ENCODE results near the gene WDR4.
"Not testable (repeated sequence)": the region's sequence is repeated elsewhere in the genome, so short reads cannot be mapped to it uniquely, and the experiment has no call there.

WDR4 gene

DNA sequence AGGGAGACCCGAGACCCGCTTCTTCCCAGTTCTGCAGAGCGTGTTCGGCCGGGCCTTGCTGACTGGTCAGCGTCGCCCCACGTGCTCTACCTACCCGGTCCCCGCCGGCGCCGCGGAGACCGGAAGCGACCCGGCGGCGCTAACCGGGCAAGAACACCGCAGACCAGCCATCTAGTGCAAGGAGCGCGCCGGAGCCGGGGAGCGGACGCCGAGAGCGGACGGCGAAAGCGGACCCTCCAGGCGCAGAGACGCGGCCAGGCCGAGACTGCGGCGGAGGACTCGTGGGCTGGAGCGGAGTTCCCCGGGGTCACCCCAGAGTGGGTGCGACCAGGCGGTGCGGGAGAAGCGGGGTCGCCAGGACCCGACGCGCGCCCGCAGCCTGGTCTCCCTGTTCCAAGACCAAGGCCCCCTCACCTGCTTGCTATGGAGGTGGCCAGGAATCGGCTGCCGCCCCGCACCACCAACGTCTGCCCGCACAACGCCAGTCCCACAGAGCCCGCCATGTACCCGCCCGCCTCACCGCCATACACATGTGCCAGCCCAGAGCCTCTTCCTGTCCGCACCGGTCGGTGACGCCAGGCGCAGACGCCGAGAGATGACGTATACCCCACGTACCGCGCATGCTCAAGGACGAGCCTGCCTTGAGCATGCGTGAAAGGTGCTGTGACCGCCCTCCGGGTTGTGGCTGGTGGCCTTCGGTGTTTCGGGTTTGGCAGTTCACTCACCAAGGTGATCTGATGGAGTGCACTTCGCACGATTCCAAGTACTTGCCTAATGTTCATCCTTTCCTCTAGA, at the start of gene WDR4:
TSS of gene WDR4 (minus strand) at position 547 of the 795 bp plus-strand sequence. CDS start at position 503, 44 bp downstream.
- peak; percentile 91 to 97 for DNase-seq

DNA sequence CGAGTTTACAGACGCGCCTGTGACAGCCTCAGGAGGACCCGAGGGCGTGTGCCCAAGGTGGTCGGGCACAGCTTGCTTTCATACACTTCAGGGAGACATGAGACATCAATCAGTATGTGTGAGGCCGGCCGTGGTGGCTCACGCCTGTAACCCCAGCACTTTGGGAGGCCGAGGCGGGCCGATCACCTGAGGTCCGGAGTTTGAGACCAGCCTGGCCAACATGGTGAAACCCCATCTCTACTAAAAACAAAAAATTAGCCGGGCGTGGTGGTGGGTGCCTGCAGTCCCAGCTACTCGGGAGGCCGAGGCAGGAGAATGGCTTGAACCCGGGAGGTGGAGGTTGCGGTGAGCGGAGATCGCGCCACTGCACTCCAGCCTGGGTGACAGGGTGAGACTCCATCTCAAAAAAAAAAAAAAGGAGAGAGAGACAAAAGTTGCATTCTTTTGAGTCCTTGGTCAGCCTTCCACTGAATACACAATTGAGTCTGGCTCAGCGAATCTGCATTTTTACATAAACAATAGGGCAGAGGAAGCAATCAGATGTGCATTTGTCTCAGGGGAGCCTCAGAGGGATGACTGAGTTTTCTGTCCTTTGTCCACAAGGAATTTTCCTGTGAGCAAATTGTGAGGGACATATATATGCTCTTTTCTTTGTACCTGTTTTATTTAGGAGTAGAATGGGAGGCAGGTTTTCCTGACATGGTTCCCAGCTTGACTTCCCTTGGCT, 48.3 kb upstream of the WDR4 start:
- not testable (repeated sequence) for DNase-seq

- no peak for DNase-seq
Measured at GRCh38 chr21:42925114-42925926, 46.0 kb upstream of the WDR4 start, which contains the start of gene ERVH48-1. Gene ERVH48-1 (minus strand): TSS chr21:42925630. CDS start chr21:42919006, 6,624 bp downstream.

GRCh38 chr21:42924433-42924751, 45.1 kb upstream of the WDR4 start:
- DNase-seq = no peak

GRCh38 chr21:42923553-42924432, 44.5 kb upstream of the WDR4 start:
- peak; percentile 94 to 95 for DNase-seq

DNA sequence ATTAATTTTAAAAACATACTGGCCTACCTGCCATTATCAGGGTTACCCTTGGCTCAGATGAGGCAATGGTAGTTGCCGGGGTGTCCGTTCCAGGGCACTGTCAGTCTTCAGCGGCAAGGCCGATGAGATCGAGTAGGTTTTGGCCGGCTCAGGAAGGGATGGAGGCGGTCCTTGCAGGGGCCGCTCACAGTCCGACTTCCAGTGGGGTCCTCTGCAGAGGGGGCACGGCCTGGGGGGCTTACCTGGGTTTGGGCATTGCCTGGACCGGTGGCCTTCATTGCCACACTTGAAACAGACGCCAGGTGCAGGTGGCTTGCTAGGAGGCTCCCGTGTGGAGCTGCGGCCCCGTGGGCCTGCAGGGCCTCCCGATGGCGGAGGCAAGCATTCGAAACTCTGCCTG, 43.6 kb upstream of the WDR4 start:
- DNase-seq = no peak

GRCh38 chr21:42921927-42922326, 42.6 kb upstream of the WDR4 start:
- DNase-seq = no peak

GRCh38 chr21:42918291-42918690, 39.0 kb upstream of the WDR4 start:
- DNase-seq = no peak

DNA sequence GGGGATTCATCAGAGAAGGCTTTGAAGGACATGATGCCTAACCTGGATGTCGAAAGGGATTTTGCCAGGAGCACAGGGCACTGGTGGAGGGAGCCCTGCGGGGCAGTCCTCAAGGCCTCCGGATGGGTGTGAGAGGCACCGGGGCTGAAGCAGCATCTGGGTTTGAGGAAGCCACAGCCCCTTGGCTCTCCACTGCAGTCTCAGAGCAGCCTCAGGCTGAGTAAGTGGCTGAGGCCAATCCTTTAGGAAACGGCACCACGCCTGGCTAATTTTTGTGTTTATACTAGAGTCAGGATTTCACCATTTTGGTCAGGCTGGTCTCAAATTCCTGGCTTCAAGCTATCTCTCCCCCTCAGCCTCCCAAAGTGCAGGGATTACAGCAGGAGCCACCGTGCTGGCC, 34.1 kb upstream of the WDR4 start:
- DNase-seq = no peak

- DNase-seq = not testable (repeated sequence)
Measured at GRCh38 chr21:42911920-42912319, 32.6 kb upstream of the WDR4 start.

DNA sequence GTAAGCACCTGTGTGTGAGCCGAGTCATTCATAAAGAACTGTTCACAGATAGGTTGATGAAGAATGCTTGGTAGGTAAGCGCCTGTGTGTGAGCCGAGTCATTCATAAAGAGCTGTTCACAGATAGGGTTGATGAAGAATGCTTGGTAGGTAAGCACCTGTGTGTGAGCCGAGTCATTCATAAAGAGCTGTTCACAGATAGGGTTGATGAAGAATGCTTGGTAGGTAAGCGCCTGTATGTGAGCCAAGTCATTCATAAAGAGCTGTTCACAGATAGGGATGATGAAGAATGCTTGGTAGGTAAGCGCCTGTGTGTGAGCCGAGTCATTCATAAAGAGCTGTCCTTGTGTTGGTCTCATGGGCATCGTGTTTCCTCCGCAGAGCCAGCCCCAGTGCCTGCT, 29.1 kb upstream of the WDR4 start:
- DNase-seq = not testable (repeated sequence)

- no peak for DNase-seq
Measured at GRCh38 chr21:42906233-42906632, 26.9 kb upstream of the WDR4 start.

- no peak for DNase-seq
Measured at GRCh38 chr21:42905195-42905594, 25.9 kb upstream of the WDR4 start.

DNA sequence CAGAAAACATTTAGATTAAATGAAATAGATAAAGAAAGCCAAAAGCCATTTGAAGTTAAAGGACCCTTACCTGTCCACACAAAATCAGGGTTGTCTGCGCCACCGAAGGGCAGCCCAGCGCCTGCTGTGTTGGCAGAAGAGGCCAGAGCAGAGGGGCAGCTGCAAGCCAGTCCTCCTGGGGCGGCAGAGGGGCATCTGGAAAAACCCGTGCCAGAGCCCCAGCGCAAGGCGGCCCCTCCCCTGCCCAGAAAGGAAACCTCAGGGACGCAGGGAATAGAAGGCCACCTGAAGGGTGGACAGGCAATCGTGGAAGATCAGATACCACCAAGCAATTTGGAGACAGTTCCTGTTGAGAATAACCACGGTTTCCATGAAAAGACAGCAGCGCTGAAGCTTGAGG, 24.5 kb upstream of the WDR4 start:
- no peak for DNase-seq

GRCh38 chr21:42900446-42900845, 21.1 kb upstream of the WDR4 start:
- DNase-seq = no peak

DNA sequence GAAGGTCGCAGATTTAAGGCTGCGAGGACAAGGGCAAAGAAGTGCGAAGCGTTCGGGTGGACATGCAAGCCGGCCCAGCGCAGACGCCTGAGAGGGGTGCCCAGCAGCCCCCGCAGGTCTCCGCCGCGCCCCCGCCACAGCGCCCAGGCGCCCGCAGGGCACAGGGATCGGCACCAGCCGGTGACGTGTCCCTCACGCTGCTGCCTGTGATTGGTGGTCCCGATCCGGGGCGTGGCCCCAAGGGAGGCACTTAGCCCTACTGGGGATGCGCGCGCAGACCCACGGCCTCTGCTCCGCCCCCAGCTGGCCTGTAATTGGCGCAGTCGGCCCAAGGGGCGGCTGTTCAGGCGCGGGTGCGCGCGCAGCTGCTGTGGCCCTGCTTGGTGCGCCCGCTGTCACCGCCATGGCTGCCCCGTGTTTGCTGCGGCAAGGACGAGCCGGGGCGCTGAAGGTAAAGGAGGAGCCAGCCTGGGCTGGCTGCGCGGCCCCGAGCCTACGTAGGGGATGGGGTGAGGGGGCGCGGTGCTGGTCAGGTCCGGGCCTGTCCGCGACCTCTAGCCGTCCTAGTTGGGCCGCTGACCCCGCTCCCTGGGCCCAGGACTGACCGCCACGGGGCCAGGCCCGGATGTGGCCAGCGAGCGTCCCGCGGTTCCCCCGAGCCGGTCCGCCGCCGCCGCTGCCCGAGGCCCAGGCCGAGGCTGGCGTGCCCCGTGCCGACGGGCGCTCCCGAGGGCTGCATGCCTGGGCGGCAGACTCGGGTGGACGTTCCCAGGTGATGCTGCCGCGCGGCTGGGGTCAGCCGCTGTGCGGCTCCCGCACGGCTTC, 13.8 kb upstream of the WDR4 start, which contains the start of gene NDUFV3:
TSS of gene NDUFV3 (plus strand) at position 379 of the 825 bp plus-strand sequence. CDS start at position 404, 25 bp downstream.
- peak; percentile 93 to 99 for DNase-seq

DNA sequence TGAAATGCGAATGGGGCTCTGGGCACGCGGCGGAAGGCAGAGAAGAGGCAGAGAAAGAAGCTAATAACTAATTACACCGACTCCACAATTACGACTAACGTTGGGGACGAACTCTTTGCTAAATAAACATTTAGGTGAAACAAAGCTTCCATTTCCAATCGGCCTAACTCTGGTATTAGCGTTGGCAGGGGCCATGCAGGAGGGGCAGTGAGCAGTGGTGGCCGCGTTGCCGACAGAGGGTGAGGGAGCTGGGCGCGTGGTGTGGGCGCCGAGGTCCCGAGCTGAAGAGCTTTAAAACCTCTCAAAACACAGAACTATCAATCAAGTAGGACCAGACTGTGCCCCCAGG, 13.2 kb upstream of the WDR4 start:
- peak in 1 of 2 experiments; percentile 80 for DNase-seq

DNA sequence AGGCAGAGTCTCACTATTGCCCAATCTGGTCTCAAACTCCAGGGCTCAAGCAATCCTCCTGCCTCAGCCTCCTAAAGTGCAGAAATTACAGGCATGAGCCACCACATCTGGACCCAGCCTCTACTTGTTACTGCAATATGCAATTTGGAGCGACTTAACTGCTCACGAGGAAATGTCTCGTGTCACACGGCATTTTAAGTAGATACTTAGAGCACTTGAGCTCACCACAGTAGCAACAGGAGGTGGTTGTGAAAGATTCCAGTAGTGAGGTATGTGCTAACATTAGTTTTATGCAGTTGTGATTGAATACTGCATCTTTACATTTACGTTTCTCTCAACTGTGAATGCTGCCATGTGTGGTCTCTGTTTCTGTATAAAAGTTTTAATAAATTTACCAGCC, 8.0 kb upstream of the WDR4 start:
- DNase-seq = no peak

GRCh38 chr21:42883921-42884320, 4.6 kb upstream of the WDR4 start:
- DNase-seq = no peak

GRCh38 chr21:42880352-42880751, 1.0 kb upstream of the WDR4 start:
- DNase-seq = no peak

- no peak for DNase-seq
Measured at GRCh38 chr21:42878678-42878992, 704 bp downstream of the WDR4 start.

GRCh38 chr21:42875811-42876210, 3.5 kb downstream of the WDR4 start:
- DNase-seq = not testable (repeated sequence)
